ENCODE results near the gene GNAL. TPM values are rescaled to one million over a fixed set of nuclear protein-coding genes. Genes with fewer than 3 reads are reported as not detected.

Gene GNAL
- total and polyA plus RNA-seq, 2 donors from 2014 or later = 1.8 to 9.7 TPM

- H3K9ac ChIP-seq (ENCODE audit: low read length in 3 of 3) = no peak overlapping the region
- H3K36me3 ChIP-seq (ENCODE audit: control insufficient read depth in 2 of 3, insufficient read depth in 3 of 3, low read length in 3 of 3) = no peaks in the 10 kb centered on the region
- no peak overlapping the region for H3K27ac ChIP-seq (ENCODE audit: low read depth in 2 of 2, low read length in 2 of 2)
- DNase-seq (no peak), FAIRE-seq (no peak)
- H3K9me3 ChIP-seq (ENCODE audit: control insufficient read depth in 2 of 3, insufficient read depth in 1 of 3, low read length in 3 of 3) = no peaks in the 10 kb centered on the region
- TF ChIP-seq CTCF (IDR thresholded peaks at IDR 0.05; ENCODE audit: borderline replicate concordance, extremely low read depth, insufficient read depth) = no peak
- intact Hi-C loops (cut with DNase I) = no loop called here
- no peaks in the 10 kb centered on the region for H3K4me1 ChIP-seq (ENCODE audit: control insufficient read depth in 2 of 3, insufficient read depth in 2 of 3, low read depth in 1 of 3, low read length in 3 of 3)
- no peaks in the 10 kb centered on the region for H3K27me3 ChIP-seq (ENCODE audit: control insufficient read depth, insufficient read depth, low read length)
- H3K4me3 ChIP-seq (ENCODE audit: low read length in 3 of 3) = no peak overlapping the region
Observed at GRCh38 chr18:11828786-11829432, 139.8 kb downstream of the GNAL start.

- H3K4me1 ChIP-seq (ENCODE audit: control insufficient read depth in 2 of 3, insufficient read depth in 2 of 3, low read depth in 1 of 3, low read length in 3 of 3) = no peaks in the 10 kb centered on the region
- H3K27ac ChIP-seq (ENCODE audit: low read depth in 2 of 2, low read length in 2 of 2) = no peak overlapping the region
- no peak for FAIRE-seq
- no peak for DNase-seq
- no peaks in the 10 kb centered on the region for H3K27me3 ChIP-seq (ENCODE audit: control insufficient read depth, insufficient read depth, low read length)
- no peak for TF ChIP-seq CTCF (IDR thresholded peaks at IDR 0.05; ENCODE audit: borderline replicate concordance, extremely low read depth, insufficient read depth)
- intact Hi-C loops (cut with DNase I) = no loop called here
- no peaks in the 10 kb centered on the region for H3K36me3 ChIP-seq (ENCODE audit: control insufficient read depth in 2 of 3, insufficient read depth in 3 of 3, low read length in 3 of 3)
- H3K9me3 ChIP-seq (ENCODE audit: control insufficient read depth in 2 of 3, insufficient read depth in 1 of 3, low read length in 3 of 3) = no peaks in the 10 kb centered on the region
- H3K4me3 ChIP-seq (ENCODE audit: low read length in 3 of 3) = no peak overlapping the region
- H3K9ac ChIP-seq (ENCODE audit: low read length in 3 of 3) = no peak overlapping the region
Observed at GRCh38 chr18:11830585-11830984, 141.5 kb downstream of the GNAL start.

- H3K9me3 ChIP-seq (ENCODE audit: control insufficient read depth in 2 of 3, insufficient read depth in 1 of 3, low read length in 3 of 3) = no peaks in the 10 kb centered on the region
- no peak for TF ChIP-seq CTCF (IDR thresholded peaks at IDR 0.05; ENCODE audit: borderline replicate concordance, extremely low read depth, insufficient read depth)
- no peak for FAIRE-seq
- H3K4me3 ChIP-seq (ENCODE audit: low read length in 3 of 3) = no peak overlapping the region
- no peaks in the 10 kb centered on the region for H3K36me3 ChIP-seq (ENCODE audit: control insufficient read depth in 2 of 3, insufficient read depth in 3 of 3, low read length in 3 of 3)
- no peaks in the 10 kb centered on the region for H3K27me3 ChIP-seq (ENCODE audit: control insufficient read depth, insufficient read depth, low read length)
- no peaks in the 10 kb centered on the region for H3K4me1 ChIP-seq (ENCODE audit: control insufficient read depth in 2 of 3, insufficient read depth in 2 of 3, low read depth in 1 of 3, low read length in 3 of 3)
- H3K27ac ChIP-seq (ENCODE audit: low read depth in 2 of 2, low read length in 2 of 2) = no peak overlapping the region
- intact Hi-C loops (cut with DNase I) = no loop called here
- DNase-seq = no peak
- no peak overlapping the region for H3K9ac ChIP-seq (ENCODE audit: low read length in 3 of 3)
Observed at GRCh38 chr18:11831921-11832320, 142.9 kb downstream of the GNAL start.

GRCh38 chr18:11834772-11835171 is 145.7 kb downstream of the GNAL start:
- no peak for FAIRE-seq

More at GRCh38 chr18:11834772-11835171, 145.7 kb downstream of the GNAL start:
- Histone ChIP-seq H3K4me3 (ENCODE audit: low read length in 3 of 3) (no peak overlapping the region), H3K27me3 (ENCODE audit: control insufficient read depth, insufficient read depth, low read length) (no peaks in the 10 kb centered on the region), H3K4me1 (ENCODE audit: control insufficient read depth in 2 of 3, insufficient read depth in 2 of 3, low read depth in 1 of 3, low read length in 3 of 3) (no peaks in the 10 kb centered on the region), H3K9me3 (ENCODE audit: control insufficient read depth in 2 of 3, insufficient read depth in 1 of 3, low read length in 3 of 3) (no peaks in the 10 kb centered on the region), H3K36me3 (ENCODE audit: control insufficient read depth in 2 of 3, insufficient read depth in 3 of 3, low read length in 3 of 3) (no peaks in the 10 kb centered on the region), H3K27ac (ENCODE audit: low read depth in 2 of 2, low read length in 2 of 2) (no peak overlapping the region), H3K9ac (ENCODE audit: low read length in 3 of 3) (no peak overlapping the region)
- TF ChIP-seq CTCF (IDR thresholded peaks at IDR 0.05; ENCODE audit: borderline replicate concordance, extremely low read depth, insufficient read depth) = no peak
- intact Hi-C loops (cut with DNase I) = no loop called here
- DNase-seq = no peak

All from kidney (tissue), 14 donors.